A549 (cell line): ENCODE results near the gene KIAA0930.

ENCODE experiments used
- CTCF ChIP-seq: fragments of >200 bp; sonication (Bioruptor Twin); formaldehyde crosslinking; IDR thresholded peaks from 3 replicates; pipeline ENCODE4 v1.5.1; 2016
- NPAS2 ChIP-seq: fragments of 250-450 bp; sonication (Bioruptor Pico); IDR thresholded peaks from 2 replicates; pipeline ENCODE4 v1.8.0; 2022; ENCODE audit warnings: mild to moderate bottlenecking, moderate library complexity, borderline replicate concordance
- PHF8 ChIP-seq: fragments of 200-600 bp; sonication (generic); IDR thresholded peaks from 2 replicates; pipeline ENCODE4 v1.6.1; 2016; ENCODE audit warnings: low read depth, mild to moderate bottlenecking, antibody characterized with exemption, moderate library complexity, borderline replicate concordance
- RFX5 ChIP-seq: fragments of 450-650 bp; IDR thresholded peaks from 2 replicates; pipeline ENCODE4 v1.7.1; 2014; ENCODE audit warnings: antibody characterized with exemption, mild to moderate bottlenecking, moderate library complexity
- TF ChIP-seq, protein P1 (sequence below): IDR thresholded peaks from 2 replicates; pipeline ENCODE4 v1.6.1; 2012

- TF ChIP-seq CTCF: no peak
- no peak for TF ChIP-seq RFX5
- TF ChIP-seq PHF8: no peak
- TF ChIP-seq, protein P1, sequence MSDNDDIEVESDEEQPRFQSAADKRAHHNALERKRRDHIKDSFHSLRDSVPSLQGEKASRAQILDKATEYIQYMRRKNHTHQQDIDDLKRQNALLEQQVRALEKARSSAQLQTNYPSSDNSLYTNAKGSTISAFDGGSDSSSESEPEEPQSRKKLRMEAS: no peak
- no peak for TF ChIP-seq NPAS2
Observed at GRCh38 chr22:45200860-45201511, 39.7 kb downstream of the KIAA0930 start.
